Tibial artery (tissue), 4 donors: Measurements from ENCODE around the gene NSRP1.

Experiments used
- DNase-seq, 2 donors: peaks; one replicate each; pipeline ENCODE4 v3.0.0-alpha.2; 2019
- H3K27ac ChIP-seq, 2 donors: fragments of 200-600 bp; sonication (generic) in 1 of 2; 1 replicate in 1 of 2; 2 replicates in 1 of 2; pipeline ENCODE4 v1.5.1; 2018 to 2019; ENCODE audit warnings: mild to moderate bottlenecking in 1 of 2
- H3K27me3 ChIP-seq, 2 donors: fragments of 200-600 bp; sonication (generic) in 1 of 2; one replicate each; pipeline versions ENCODE4 v1.5.1 to v1.6.0; 2016 to 2019
- H3K36me3 ChIP-seq, 3 donors: fragments of 200-600 bp; sonication (generic) in 2 of 3; one replicate each; pipeline ENCODE4 v1.5.1; 2016 to 2019; ENCODE audit warnings: mild to moderate bottlenecking in 2 of 3
- H3K4me1 ChIP-seq, 4 donors: fragments of 200-600 bp; sonication (generic) in 2 of 4; 1 replicate in 3 of 4; 2 replicates in 1 of 4; pipeline ENCODE4 v1.5.1; 2016 to 2019
- H3K4me3 ChIP-seq, 2 donors: fragments of 200-600 bp; sonication (generic) in 1 of 2; 1 replicate in 1 of 2; 2 replicates in 1 of 2; pipeline ENCODE4 v1.5.1; 2018 to 2019; ENCODE audit warnings: mild to moderate bottlenecking in 2 of 2
- H3K9me3 ChIP-seq, 3 donors: fragments of 200-600 bp; sonication (generic) in 1 of 3; one replicate each; pipeline ENCODE4 v1.5.1; 2016 to 2019
- intact Hi-C: fragments of 100-400 bp; cut with DNase I; formaldehyde crosslinking; loops from one replicate; pipeline ENCODE4 v1.15.0; 2023; ENCODE audit warnings: low total_unique reads
- TF ChIP-seq, protein P1 (sequence below), 2 experiments: fragments of 200-600 bp in 1 of 2; fragments of 450-650 bp in 1 of 2; IDR thresholded peaks; one replicate each; pipeline ENCODE4 v1.5.1; 2017 to 2019; ENCODE audit warnings: antibody characterized with exemption in 2 of 2, mild to moderate bottlenecking in 1 of 2, moderate library complexity in 1 of 2

The NSRP1 gene

DNA sequence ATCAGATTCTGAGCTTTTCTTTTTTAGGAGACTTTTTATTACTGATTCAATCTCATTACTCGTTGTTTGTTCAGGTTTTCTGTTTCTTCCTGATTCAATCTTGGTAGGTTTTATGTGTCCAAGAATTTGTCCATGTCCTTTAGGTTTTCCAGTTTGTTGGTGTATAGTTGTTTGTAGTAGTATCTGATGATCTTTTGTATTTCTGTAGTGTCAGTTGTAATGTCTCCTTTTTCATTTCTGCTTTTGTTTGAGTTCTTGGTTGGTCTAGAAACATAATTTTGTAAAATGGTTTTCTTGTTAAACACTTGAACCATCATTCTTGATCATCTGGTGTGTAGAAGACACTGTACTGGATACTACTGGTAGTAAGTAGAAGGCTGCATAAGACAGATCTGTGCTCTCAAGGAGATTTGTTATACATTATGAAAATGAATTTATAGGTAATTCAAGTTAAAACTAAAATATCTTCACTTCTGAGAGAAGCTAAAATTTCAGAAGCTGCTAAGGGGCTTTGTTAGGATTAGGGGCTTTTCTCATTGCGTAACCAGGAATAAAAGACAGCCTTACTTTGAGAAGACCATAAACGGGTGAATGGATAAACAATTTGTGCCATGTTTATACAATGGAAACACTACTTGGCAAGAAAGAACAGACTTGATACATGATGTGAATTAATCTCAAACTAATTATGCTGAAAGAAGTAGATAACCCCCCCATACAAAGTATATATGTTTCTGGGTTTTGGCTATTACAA lies 44.0 kb downstream of the NSRP1 start:
- intact Hi-C loops: no loop called here
- TF ChIP-seq, protein P1, sequence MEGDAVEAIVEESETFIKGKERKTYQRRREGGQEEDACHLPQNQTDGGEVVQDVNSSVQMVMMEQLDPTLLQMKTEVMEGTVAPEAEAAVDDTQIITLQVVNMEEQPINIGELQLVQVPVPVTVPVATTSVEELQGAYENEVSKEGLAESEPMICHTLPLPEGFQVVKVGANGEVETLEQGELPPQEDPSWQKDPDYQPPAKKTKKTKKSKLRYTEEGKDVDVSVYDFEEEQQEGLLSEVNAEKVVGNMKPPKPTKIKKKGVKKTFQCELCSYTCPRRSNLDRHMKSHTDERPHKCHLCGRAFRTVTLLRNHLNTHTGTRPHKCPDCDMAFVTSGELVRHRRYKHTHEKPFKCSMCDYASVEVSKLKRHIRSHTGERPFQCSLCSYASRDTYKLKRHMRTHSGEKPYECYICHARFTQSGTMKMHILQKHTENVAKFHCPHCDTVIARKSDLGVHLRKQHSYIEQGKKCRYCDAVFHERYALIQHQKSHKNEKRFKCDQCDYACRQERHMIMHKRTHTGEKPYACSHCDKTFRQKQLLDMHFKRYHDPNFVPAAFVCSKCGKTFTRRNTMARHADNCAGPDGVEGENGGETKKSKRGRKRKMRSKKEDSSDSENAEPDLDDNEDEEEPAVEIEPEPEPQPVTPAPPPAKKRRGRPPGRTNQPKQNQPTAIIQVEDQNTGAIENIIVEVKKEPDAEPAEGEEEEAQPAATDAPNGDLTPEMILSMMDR (IDR thresholded peaks at IDR 0.05): no peak

DNA sequence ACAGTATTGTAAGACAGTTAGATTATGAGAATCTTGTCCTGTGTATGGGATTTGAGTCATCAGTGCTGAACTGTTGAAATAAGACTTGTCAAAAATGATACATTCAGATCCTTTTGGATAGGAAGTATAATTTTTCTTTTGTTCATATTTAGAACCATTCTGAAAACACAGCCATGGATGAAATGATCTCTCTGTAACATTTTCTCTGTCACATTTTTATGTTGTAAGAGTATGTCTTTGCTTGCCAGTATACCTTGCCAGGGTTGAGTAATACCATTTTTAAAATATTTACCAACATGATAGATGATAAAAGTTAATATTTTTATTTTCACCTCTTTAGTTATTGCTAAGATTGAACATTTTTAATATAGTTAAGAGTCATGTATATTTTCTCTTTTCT lies 45.0 kb downstream of the NSRP1 start:
- intact Hi-C loops: no loop called here
- no peak overlapping the region for H3K4me3 ChIP-seq
- H3K36me3 ChIP-seq: peaks cover 10 to 32% (median 22%) of the 10 kb centered on the region in 3 donors
- TF ChIP-seq, protein P1 (IDR thresholded peaks at IDR 0.05): no peak
- H3K27ac ChIP-seq: no peak overlapping the region
- no peak for DNase-seq
- H3K9me3 ChIP-seq: peaks cover 0 to 9% (median 7%) of the 10 kb centered on the region in 3 donors
- peaks cover 0 to 3% (median 0%) of the 10 kb centered on the region in 4 donors for H3K4me1 ChIP-seq
- no peaks in the 10 kb centered on the region for H3K27me3 ChIP-seq

More for the DNA sequence above, 44.0 kb downstream of the NSRP1 start:
- H3K27ac ChIP-seq: no peak overlapping the region
- peaks cover 13 to 32% (median 22%) of the 10 kb centered on the region in 3 donors for H3K36me3 ChIP-seq
- no peaks in the 10 kb centered on the region for H3K27me3 ChIP-seq
- DNase-seq: no peak
- H3K9me3 ChIP-seq: peaks cover 0 to 9% (median 7%) of the 10 kb centered on the region in 3 donors
- H3K4me1 ChIP-seq: peaks cover 0 to 3% (median 0%) of the 10 kb centered on the region in 4 donors
- H3K4me3 ChIP-seq: no peak overlapping the region

DNA sequence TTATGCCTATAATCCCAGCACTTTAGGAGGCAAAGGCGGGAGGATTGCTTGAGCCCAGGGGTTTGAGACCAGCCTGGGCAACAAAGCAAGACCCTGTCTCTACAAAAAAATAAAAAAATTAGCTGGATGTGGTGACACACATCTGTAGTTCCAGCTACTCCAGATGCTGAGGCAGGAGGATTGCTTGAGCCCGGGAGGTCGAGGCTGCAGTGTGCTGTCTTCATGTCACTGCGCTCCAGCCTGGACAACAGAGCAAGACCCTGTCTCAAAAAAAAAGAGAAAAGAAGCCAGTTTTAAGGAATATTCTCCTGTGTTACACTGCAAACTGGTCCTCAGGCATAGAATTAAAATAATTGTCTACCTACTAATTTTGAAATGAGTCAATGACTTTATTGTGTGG lies 47.9 kb downstream of the NSRP1 start:
- TF ChIP-seq, protein P1 (IDR thresholded peaks at IDR 0.05): no peak
- Histone ChIP-seq H3K4me3 (no peak overlapping the region), H3K9me3 (peaks cover 0 to 1% (median 0%) of the 10 kb centered on the region in 3 donors), H3K27me3 (no peaks in the 10 kb centered on the region), H3K36me3 (peaks cover 6 to 21% (median 20%) of the 10 kb centered on the region in 3 donors), H3K4me1 (peaks cover 0 to 3% (median 0%) of the 10 kb centered on the region in 4 donors), H3K27ac (no peak overlapping the region)
- DNase-seq: no peak
- intact Hi-C loops: no loop called here

DNA sequence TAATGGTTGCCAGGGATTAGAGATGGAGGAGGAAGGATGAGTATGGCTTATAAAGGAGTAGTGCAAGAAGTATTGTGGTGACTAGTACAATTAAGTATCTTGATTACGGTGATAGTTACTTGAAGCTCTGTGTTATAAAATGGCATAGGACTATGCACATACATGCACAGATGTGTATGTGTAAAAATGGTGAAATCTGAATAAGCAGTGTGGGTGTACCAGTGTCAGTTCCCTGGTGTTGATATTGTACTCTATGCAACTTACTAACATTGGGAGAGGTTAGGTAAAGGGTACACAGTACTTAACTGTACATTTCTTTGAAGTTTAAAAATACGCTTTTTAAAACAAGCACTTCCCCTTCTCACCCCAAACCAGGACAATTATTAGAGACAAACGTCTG lies 48.5 kb downstream of the NSRP1 start:
- DNase-seq: no peak
- Histone ChIP-seq H3K4me3 (no peak overlapping the region), H3K9me3 (no peaks in the 10 kb centered on the region), H3K27me3 (no peaks in the 10 kb centered on the region), H3K4me1 (peaks cover 0 to 3% (median 0%) of the 10 kb centered on the region in 4 donors), H3K27ac (no peak overlapping the region), H3K36me3 (peaks cover 6 to 16% (median 15%) of the 10 kb centered on the region in 3 donors)
- intact Hi-C loops: no loop called here
- TF ChIP-seq, protein P1 (IDR thresholded peaks at IDR 0.05): no peak

DNA sequence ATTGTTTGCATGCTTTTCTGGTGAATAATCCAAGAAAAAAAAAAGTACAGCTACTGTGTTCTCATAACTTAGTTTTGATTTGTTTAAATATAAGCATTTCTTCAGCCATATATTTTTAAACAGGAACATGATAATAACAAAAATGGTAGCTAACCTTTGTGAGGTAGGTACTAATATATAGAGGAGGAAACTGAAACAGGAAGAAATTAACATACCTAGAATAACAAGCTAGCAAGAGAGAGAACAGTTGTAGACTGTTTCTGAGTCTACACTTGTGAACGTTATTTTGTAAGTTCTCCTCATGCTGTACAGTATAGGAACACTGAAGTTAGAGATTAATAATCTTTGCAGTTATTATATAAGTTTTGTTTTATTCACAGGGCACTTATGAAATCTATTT lies 49.3 kb downstream of the NSRP1 start:
- Histone ChIP-seq H3K4me3 (no peak overlapping the region), H3K27ac (no peak overlapping the region), H3K36me3 (peaks cover 6 to 11% (median 10%) of the 10 kb centered on the region in 3 donors), H3K27me3 (no peaks in the 10 kb centered on the region), H3K9me3 (no peaks in the 10 kb centered on the region), H3K4me1 (peaks cover 0 to 3% (median 0%) of the 10 kb centered on the region in 4 donors)
- no peak for DNase-seq
- TF ChIP-seq, protein P1 (IDR thresholded peaks at IDR 0.05): no peak
- intact Hi-C loops: no loop called here
